A549 (cell line): ENCODE results near the gene NUP214. TPM values are rescaled to one million over a fixed set of nuclear protein-coding genes. Genes with fewer than 3 reads are reported as not detected.

Source experiments
- ATAC-seq, 2 experiments: fragments of 200-7000 bp in 1 of 2; fragments of >200 bp in 1 of 2; cut with Nextera tagmentation in 1 of 2; cut with Tn5 transposase in 1 of 2; 3 replicates each; pipeline versions ENCODE4 v1.8.0 to v1.9.1; 2018 to 2020; ENCODE audit warnings: mild to moderate bottlenecking in 1 of 2, moderate library complexity in 1 of 2
- CTCF ChIA-PET: fragments of 300-600 bp; sonication (Branson Sonifier 250); formaldehyde crosslinking; extraction: SDS; loops from one replicate; lab custom pipeline; 2021; ENCODE audit warnings: antibody characterized with exemption, inconsistent platforms; lab: Yijun Ruan, JAX
- POLR2A ChIA-PET: fragments of 350-600 bp; formaldehyde crosslinking; extraction: SDS; loops from one replicate; lab custom pipeline; 2021; ENCODE audit warnings: antibody characterized with exemption, inconsistent platforms; lab: Yijun Ruan, JAX
- DNase-seq, 2 experiments: peaks; one replicate each; pipeline versions ENCODE4 v3.0.0 to v3.0.0-alpha.2; 2011 to 2016; ENCODE audit warnings: low read depth in 1 of 2, low spot score in 1 of 2
- FAIRE-seq: peaks from 2 replicates; lab custom pipeline; 2011; peaks lifted over from hg19 to GRCh38; lab: Jason Lieb, UNC
- H3K27ac ChIP-seq, 2 experiments: fragments of >200 bp; sonication (Bioruptor Twin); formaldehyde crosslinking; 3 replicates each; pipeline ENCODE4 v1.5.1; 2016 to 2017
- H3K4me1 ChIP-seq: fragments of >200 bp; sonication (Bioruptor Twin); formaldehyde crosslinking; 3 replicates; pipeline ENCODE4 v1.6.1; 2016
- H3K4me2 ChIP-seq: fragments of >200 bp; sonication (Bioruptor Twin); formaldehyde crosslinking; 3 replicates; pipeline ENCODE4 v1.6.1; 2016
- H3K4me3 ChIP-seq: fragments of >200 bp; sonication (Bioruptor Twin); formaldehyde crosslinking; 3 replicates; pipeline ENCODE4 v1.5.1; 2016
- H3K9me3 ChIP-seq: fragments of >200 bp; sonication (Bioruptor Twin); formaldehyde crosslinking; 3 replicates; pipeline ENCODE4 v1.6.1; 2016
- BCL3 ChIP-seq: fragments of >200 bp; sonication (Bioruptor Twin); formaldehyde crosslinking; IDR thresholded peaks from 3 replicates; pipeline ENCODE4 v1.6.1; 2016
- E2F6 ChIP-seq: IDR thresholded peaks from 2 replicates; pipeline ENCODE4 v1.6.1; 2012; ENCODE audit warnings: low read depth, borderline replicate concordance
- EHF ChIP-seq: fragments of 250-450 bp; sonication (Bioruptor Pico); IDR thresholded peaks from 2 replicates; pipeline ENCODE4 v1.5.0; 2020; ENCODE audit warnings: mild to moderate bottlenecking
- EP300 ChIP-seq, 2 experiments: fragments of >200 bp; sonication (Bioruptor Twin); formaldehyde crosslinking; IDR thresholded peaks; 2 replicates in 1 of 2; 3 replicates in 1 of 2; pipeline ENCODE4 v1.6.1; 2016 to 2017
- ESRRA ChIP-seq: fragments of 150-350 bp; IDR thresholded peaks from 2 replicates; pipeline ENCODE4 v1.6.1; 2014; ENCODE audit warnings: mild to moderate bottlenecking, low read length, borderline replicate concordance
- FOSL2 ChIP-seq, 2 experiments: fragments of 450-650 bp in 1 of 2; fragments of >200 bp in 1 of 2; sonication (Bioruptor Twin) in 1 of 2; formaldehyde crosslinking; IDR thresholded peaks; 2 replicates each; pipeline versions ENCODE4 v1.5.0 to v1.6.1; 2016 to 2020; ENCODE audit warnings: mild to moderate bottlenecking in 1 of 2, moderate library complexity in 1 of 2
- FOXS1 ChIP-seq: fragments of 250-450 bp; sonication (Bioruptor Pico); IDR thresholded peaks from 2 replicates; pipeline ENCODE4 v1.5.0; 2020; ENCODE audit warnings: mild to moderate bottlenecking, moderate library complexity
- HDAC2 ChIP-seq: fragments of 200-600 bp; sonication (generic); IDR thresholded peaks from 2 replicates; pipeline ENCODE4 v1.6.1; 2016
- HMGXB4 ChIP-seq: fragments of 250-450 bp; sonication (Bioruptor Pico); IDR thresholded peaks from 2 replicates; pipeline ENCODE4 v1.5.0; 2021; ENCODE audit warnings: mild to moderate bottlenecking, moderate library complexity, borderline replicate concordance
- HOXB13 ChIP-seq: fragments of 250-450 bp; sonication (Bioruptor Pico); IDR thresholded peaks from 2 replicates; pipeline ENCODE4 v1.5.0; 2020; ENCODE audit warnings: low read depth, mild to moderate bottlenecking, moderate library complexity
- HOXB5 ChIP-seq: fragments of 250-450 bp; sonication (Bioruptor Pico); IDR thresholded peaks from 2 replicates; pipeline ENCODE4 v1.5.0; 2020; ENCODE audit warnings: mild to moderate bottlenecking, moderate library complexity
- MAFK ChIP-seq: fragments of 450-650 bp; IDR thresholded peaks from 2 replicates; pipeline ENCODE4 v1.6.1; 2014; ENCODE audit not compliant: partially characterized antibody
- MYC ChIP-seq: IDR thresholded peaks from 2 replicates; pipeline ENCODE4 v1.6.1; 2012; ENCODE audit warnings: mild to moderate bottlenecking, inconsistent platforms, low read length, improper control_type of control experiment, borderline replicate concordance
- NPAS2 ChIP-seq: fragments of 250-450 bp; sonication (Bioruptor Pico); IDR thresholded peaks from 2 replicates; pipeline ENCODE4 v1.8.0; 2022; ENCODE audit warnings: mild to moderate bottlenecking, moderate library complexity, borderline replicate concordance
- POLR2AphosphoS2 ChIP-seq: conservative IDR thresholded peaks from 2 replicates; pipeline ENCODE4 v1.6.1; 2012; ENCODE audit warnings: low read length, improper control_type of control experiment, inconsistent platforms
- RAD21 ChIP-seq, 2 experiments: fragments of >200 bp in 1 of 2; sonication (Bioruptor Twin) in 1 of 2; formaldehyde crosslinking in 1 of 2; IDR thresholded peaks in 1 of 2; conservative IDR thresholded peaks in 1 of 2; 2 replicates in 1 of 2; 3 replicates in 1 of 2; pipeline ENCODE4 v1.6.1; 2012 to 2018; ENCODE audit warnings: inconsistent platforms in 1 of 2
- TFCP2L1 ChIP-seq: fragments of 250-450 bp; sonication (Bioruptor Pico); IDR thresholded peaks from 2 replicates; pipeline ENCODE4 v1.5.0; 2021; ENCODE audit warnings: mild to moderate bottlenecking
- USF2 ChIP-seq: fragments of 450-650 bp; IDR thresholded peaks from 2 replicates; pipeline ENCODE4 v1.6.1; 2014; ENCODE audit warnings: antibody characterized with exemption
- ZFP36 ChIP-seq: fragments of 450-650 bp; IDR thresholded peaks from 2 replicates; pipeline ENCODE4 v1.6.1; 2014; ENCODE audit warnings: borderline replicate concordance; ENCODE audit not compliant: partially characterized antibody
- WGBS: methylation state at CpG from one replicate; pipeline ENCODE4 v1.1.6; 2017; ENCODE audit errors: missing lambda C conversion rate; 5-methylcytosine and 5-hydroxymethylcytosine counted together
- polyA plus RNA-seq, 4 experiments: library from polyadenylated mRNA; depleted of rRNA in 3 of 4; stranded (reverse); fragments of >200 nt; fragmentation: RNase III in 1 of 4; extraction: RNeasy Plus Mini Kit Qiagen cat#74134 plus additional on column Dnase treatment in 1 of 4; gene quantifications; 2 replicates in 3 of 4; 3 replicates in 1 of 4; pipeline ENCODE4 v1.2.3, GENCODE V29; 2011 to 2017

NUP214 gene
- polyA plus RNA-seq, 2 of the 4 experiments (the other 2 are of a cell fraction), result 14.4 to 18.5 TPM

GRCh38 chr9:131080589-131080988 is 44.8 kb upstream of the NUP214 start:
- ChIA-PET POLR2A (no interaction called here), CTCF (interaction anchor here (0.7 to 2.4 kb wide), 3 partner anchors 23 to 216 kb away, joined by 3 to 7 read pairs (median 3); no protein-coding TSS in a partner anchor)
- ATAC-seq (no peak), DNase-seq (no peak), FAIRE-seq (no peak)
- Histone ChIP-seq H3K27ac (no peak overlapping the region), H3K4me3 (no peak overlapping the region), H3K4me1 (peaks cover 7% of the 10 kb centered on the region; the same call in 2 of the 3 replicates), H3K9me3 (no peaks in the 10 kb centered on the region), H3K4me2 (no peak overlapping the region)
- 44% methylated on average over 9 of the region's 9 CpGs for WGBS
- TF ChIP-seq EP300 (IDR thresholded peaks at IDR 0.05) (no peak), HOXB13 (no peak), MYC (no peak), NPAS2 (CRISPR knock-in tag) (no peak)

GRCh38 chr9:131081868-131082267 is 43.5 kb upstream of the NUP214 start:
- CTCF ChIA-PET, result interaction anchor here (2.1 to 2.5 kb wide), 2 partner anchors 10 to 24 kb away, joined by 7 to 11 read pairs; no protein-coding TSS in a partner anchor
- TF ChIP-seq BCL3 (no peak), HMGXB4 (CRISPR knock-in tag) (no peak), EP300 (IDR thresholded peaks at IDR 0.05) (no peak), ESRRA (no peak), RAD21 (conservative IDR thresholded peaks at IDR 0.05 in 1 of 2, IDR thresholded peaks at IDR 0.05 in 1 of 2) (no peak), HOXB13 (no peak), HDAC2 (no peak), FOXS1 (CRISPR knock-in tag) (no peak), TFCP2L1 (CRISPR knock-in tag) (no peak), E2F6 (no peak), USF2 (no peak), FOSL2 (IDR thresholded peaks at IDR 0.05) (no peak), FOSL2 (CRISPR knock-in tag; IDR thresholded peaks at IDR 0.05) (no peak)
- no peak overlapping the region for H3K4me3 ChIP-seq
- no peaks in the 10 kb centered on the region for H3K9me3 ChIP-seq
- DNase-seq, result no peak
- WGBS, result 92% methylated on average over 9 of the region's 9 CpGs
- H3K4me1 ChIP-seq, result peaks cover 7% of the 10 kb centered on the region; the same call in 2 of the 3 replicates
- no peak for FAIRE-seq
- POLR2A ChIA-PET, result no interaction called here
- ATAC-seq, result no peak; a peak in 1 of 6 replicates
- no peak overlapping the region for H3K27ac ChIP-seq
- H3K4me2 ChIP-seq, result no peak overlapping the region

GRCh38 chr9:131082774-131083512 is 42.4 kb upstream of the NUP214 start:
- peak in 1 of 2 experiments; percentile 29 for DNase-seq
- Histone ChIP-seq H3K27ac (no peak overlapping the region), H3K4me3 (no peak overlapping the region), H3K4me2 (no peak overlapping the region), H3K9me3 (no peaks in the 10 kb centered on the region), H3K4me1 (peaks cover 7% of the 10 kb centered on the region; the same call in 2 of the 3 replicates)
- FAIRE-seq, result no peak
- WGBS, result 62% methylated on average over 9 of the region's 11 CpGs
- ATAC-seq, result peak; percentile 46 to 51; a peak in 4 of 6 replicates
- TF ChIP-seq ZFP36, result no peak
- no peak for TF ChIP-seq FOSL2 (IDR thresholded peaks at IDR 0.05)
- no peak for TF ChIP-seq FOSL2 (CRISPR knock-in tag; IDR thresholded peaks at IDR 0.05)
- TF ChIP-seq MAFK, result no peak
- TF ChIP-seq E2F6, result no peak
- no peak for TF ChIP-seq BCL3
- TF ChIP-seq HOXB5, result no peak
- TF ChIP-seq POLR2AphosphoS2, result no peak
- TF ChIP-seq EHF (CRISPR knock-in tag), result no peak
- TF ChIP-seq HDAC2, result no peak
- CTCF ChIA-PET, result interaction anchor here (0.7 to 2.5 kb wide), 4 partner anchors 9 to 25 kb away, joined by 3 to 11 read pairs (median 6); no protein-coding TSS in a partner anchor
- POLR2A ChIA-PET, result no interaction called here
